ENCODE results near the gene FGF21. TPM values are rescaled to one million over a fixed set of nuclear protein-coding genes. Genes with fewer than 3 reads are reported as not detected.
A peak's percentile ranks its signal among the peaks of the same experiment; 100 is the strongest.

Gene FGF21
- total RNA-seq, 1 donor from 2014 or later, result not detected

GRCh38 chr19:48802623-48803022 lies 47.3 kb downstream of the FGF21 start:
- DNase-seq (ENCODE audit: low spot score), result no peak

GRCh38 chr19:48804496-48804895 lies 49.2 kb downstream of the FGF21 start:
- intact Hi-C loops (cut with DNase I), result no loop called here
- DNase-seq (ENCODE audit: low spot score) (no peak), ATAC-seq (no peak)

More at GRCh38 chr19:48802623-48803022, 47.3 kb downstream of the FGF21 start:
- no peak for ATAC-seq
- intact Hi-C loops (cut with DNase I), result no loop called here

DNA sequence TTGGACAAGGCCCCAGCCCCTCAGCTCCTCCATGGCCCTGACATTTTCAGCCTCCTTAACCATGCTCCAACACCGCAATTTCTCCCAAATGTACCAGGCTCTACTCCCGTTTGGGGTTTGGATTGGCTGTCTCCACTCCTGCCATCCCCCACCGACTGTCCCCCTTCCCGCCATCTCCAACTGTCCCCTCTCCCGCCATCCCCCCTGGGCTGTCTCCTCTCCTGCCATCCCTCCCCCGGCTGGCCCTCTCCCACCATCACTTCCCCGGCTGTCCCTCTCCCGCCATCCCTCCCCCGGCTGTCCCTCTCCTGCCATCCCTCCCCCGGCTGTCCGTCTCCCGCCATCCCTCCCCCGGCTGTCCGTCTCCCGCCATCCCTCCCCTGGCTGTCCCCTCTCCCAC lies 50.1 kb downstream of the FGF21 start:
- intact Hi-C loops (cut with DNase I), result no loop called here
- ATAC-seq, result no peak
- no peak for DNase-seq (ENCODE audit: low spot score)

DNA sequence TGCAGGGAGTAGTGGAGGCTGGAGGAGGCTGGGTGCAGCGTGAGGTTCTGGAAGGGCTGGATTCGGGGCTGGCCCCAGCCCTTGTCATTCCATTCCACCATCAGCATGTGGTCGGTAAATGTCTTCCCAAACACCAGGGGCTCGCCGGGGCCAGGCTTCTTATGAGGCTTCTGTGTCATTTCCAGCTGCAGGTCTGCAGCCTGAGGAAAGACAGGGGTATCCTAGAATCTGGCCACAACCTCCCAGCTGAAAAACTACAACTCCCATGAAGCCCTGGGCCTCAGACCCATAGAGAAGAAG lies 51.1 kb downstream of the FGF21 start:
- intact Hi-C loops (cut with DNase I), result no loop called here
- DNase-seq (ENCODE audit: low spot score) (no peak), ATAC-seq (no peak)

DNA sequence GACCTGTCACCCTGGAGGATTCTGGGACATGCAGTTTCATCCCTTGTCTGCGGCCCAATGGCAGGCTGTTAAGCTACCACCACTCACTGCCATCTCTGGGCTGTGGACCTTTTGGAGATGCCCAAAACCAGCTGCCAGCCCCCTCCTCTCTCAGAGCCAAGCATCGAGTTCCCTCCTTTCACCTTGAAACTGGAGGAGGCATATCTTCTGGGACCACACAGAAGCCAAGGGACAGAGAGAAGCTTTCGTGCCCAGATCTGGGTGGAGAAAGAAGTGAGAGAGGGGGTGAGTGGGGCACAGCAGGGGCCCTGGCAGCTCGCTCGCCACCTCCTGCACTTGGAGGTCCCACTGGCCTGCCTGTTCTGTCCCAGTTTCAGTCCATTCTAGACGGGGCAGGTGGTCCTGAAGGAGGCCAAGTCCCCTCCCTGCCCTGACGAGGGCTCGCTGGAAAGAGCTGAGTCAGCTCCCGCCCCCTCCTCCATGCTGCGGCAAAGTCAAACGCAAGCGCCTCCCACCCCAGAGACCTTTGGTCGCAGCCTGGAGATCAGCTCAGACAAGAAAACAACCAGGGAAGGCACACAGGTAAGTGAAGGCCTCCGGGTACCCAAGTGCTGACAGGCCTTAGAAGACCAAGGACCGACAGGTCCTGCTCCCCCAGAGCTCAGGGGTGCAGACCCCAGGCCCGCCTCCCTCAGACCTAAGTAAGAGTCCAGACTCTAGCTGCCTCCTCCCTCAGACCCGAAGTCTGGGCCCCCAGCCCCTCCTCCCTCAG lies 51.7 kb downstream of the FGF21 start:
- intact Hi-C loops (cut with DNase I), result no loop called here

GRCh38 chr19:48807590-48808308 lies 52.4 kb downstream of the FGF21 start:
- DNase-seq (ENCODE audit: low spot score) (no peak), ATAC-seq (no peak)
- intact Hi-C loops (cut with DNase I), result no loop called here

More for the DNA sequence above, 51.7 kb downstream of the FGF21 start:
- DNase-seq (ENCODE audit: low spot score) (peak; percentile 65), ATAC-seq (peak; percentile 61)

Other genes starting within 250 kb of the FGF21 start
- 0.76 TPM for gene LMTK3, start 243.7 kb upstream of the FGF21 start, total RNA-seq
- gene SULT2B1, start 203.4 kb upstream of the FGF21 start, total RNA-seq, result not detected
- not detected for gene SPACA4, start 148.8 kb upstream of the FGF21 start, total RNA-seq
- gene FAM83E, start 140.4 kb upstream of the FGF21 start, total RNA-seq, result not detected
- gene RPL18, start 136.3 kb upstream of the FGF21 start, total RNA-seq, result 789 TPM
- gene SPHK2, start 136.0 kb upstream of the FGF21 start, total RNA-seq, result 21.5 TPM
- gene DBP, start 118.1 kb upstream of the FGF21 start, total RNA-seq, result 13.7 TPM
- 10.5 TPM for gene CA11, start 109.3 kb upstream of the FGF21 start, total RNA-seq
- gene NTN5, start 82.5 kb upstream of the FGF21 start, total RNA-seq, result 1.4 TPM
- gene FUT2, start 59.6 kb upstream of the FGF21 start, total RNA-seq, result not detected
- 5.8 TPM for gene MAMSTR, start 35.8 kb upstream of the FGF21 start, total RNA-seq
- gene RASIP1, start 14.9 kb upstream of the FGF21 start, total RNA-seq, result 28.0 TPM
- gene IZUMO1, start 8.6 kb upstream of the FGF21 start, total RNA-seq, result 0.27 TPM
- gene FUT1, start 2.9 kb upstream of the FGF21 start, total RNA-seq, result 3.6 TPM
- gene BCAT2, start 55.5 kb downstream of the FGF21 start, total RNA-seq, result 38.0 TPM
- gene HSD17B14, start 81.0 kb downstream of the FGF21 start, total RNA-seq, result 22.2 TPM
- gene PLEKHA4, start 113.1 kb downstream of the FGF21 start, total RNA-seq, result 519 TPM
- gene PPP1R15A, start 116.9 kb downstream of the FGF21 start, total RNA-seq, result 95.8 TPM
- 1.1 TPM for gene TULP2, start 143.2 kb downstream of the FGF21 start, total RNA-seq
- 262 TPM for gene NUCB1, start 144.8 kb downstream of the FGF21 start, total RNA-seq
- 1.1 TPM for gene DHDH, start 178.2 kb downstream of the FGF21 start, total RNA-seq
- gene BAX, start 199.4 kb downstream of the FGF21 start, total RNA-seq, result 48.0 TPM
- 3,094 TPM for gene FTL, start 209.8 kb downstream of the FGF21 start, total RNA-seq
- 42.0 TPM for gene GYS1, start 237.8 kb downstream of the FGF21 start, total RNA-seq
- 29.9 TPM for gene RUVBL2, start 238.4 kb downstream of the FGF21 start, total RNA-seq

Data from sciatic nerve (tissue), 2 donors.